BE2C (cell line): ENCODE measurements around the gene TAPBP.

Experiments used
- DNase-seq: peaks from one replicate; pipeline ENCODE4 v3.0.0-alpha.2; 2020
- H3K27me3 ChIP-seq: fragments of 250-450 bp; sonication (Bioruptor Pico); 2 replicates; pipeline ENCODE4 v1.5.1; 2020; ENCODE audit warnings: mild to moderate bottlenecking
- H3K36me3 ChIP-seq: fragments of 250-450 bp; sonication (Bioruptor Pico); 2 replicates; pipeline ENCODE4 v1.5.1; 2020; ENCODE audit warnings: mild to moderate bottlenecking
- H3K4me1 ChIP-seq: fragments of 250-450 bp; sonication (Bioruptor Pico); 2 replicates; pipeline ENCODE4 v1.5.1; 2020
- H3K4me3 ChIP-seq: 2 replicates; pipeline ENCODE4 v1.5.1; 2011; ENCODE audit warnings: low read depth, low read length
- H3K9me3 ChIP-seq: fragments of 250-450 bp; sonication (Bioruptor Pico); 2 replicates; pipeline ENCODE4 v1.5.1; 2020
- CTCF ChIP-seq: IDR thresholded peaks from 2 replicates; pipeline ENCODE4 v1.5.1; 2012; ENCODE audit warnings: mild to moderate bottlenecking, low read depth, low read length

Gene TAPBP

GRCh38 chr6:33320315-33321181 lies 6.7 kb upstream of the TAPBP start:
- no peak overlapping the region for H3K4me3 ChIP-seq
- no peak for TF ChIP-seq CTCF
- H3K27me3 ChIP-seq, result no peaks in the 10 kb centered on the region
- no peaks in the 10 kb centered on the region for H3K9me3 ChIP-seq
- H3K36me3 ChIP-seq, result peaks cover 30% of the 10 kb centered on the region
- no peaks in the 10 kb centered on the region for H3K4me1 ChIP-seq
- DNase-seq, result no peak

GRCh38 chr6:33319939-33320314 lies 6.0 kb upstream of the TAPBP start:
- Histone ChIP-seq H3K36me3 (peaks cover 30% of the 10 kb centered on the region), H3K4me1 (no peaks in the 10 kb centered on the region), H3K4me3 (no peak overlapping the region), H3K9me3 (no peaks in the 10 kb centered on the region), H3K27me3 (no peaks in the 10 kb centered on the region)
- no peak for TF ChIP-seq CTCF
- no peak for DNase-seq

- Histone ChIP-seq H3K27me3 (no peaks in the 10 kb centered on the region), H3K36me3 (peaks cover 30% of the 10 kb centered on the region), H3K4me3 (peak overlapping the region; percentile 69), H3K9me3 (no peaks in the 10 kb centered on the region), H3K4me1 (peaks cover 3% of the 10 kb centered on the region; the same call in 1 of the 2 replicates)
- no peak for DNase-seq
- TF ChIP-seq CTCF, result no peak
Observed at GRCh38 chr6:33318426-33319073, 4.7 kb upstream of the TAPBP start.

GRCh38 chr6:33317669-33318425 lies 4.0 kb upstream of the TAPBP start, which contains the start of gene ZBTB22:
Gene ZBTB22 (minus strand): TSS chr6:33317744. CDS start chr6:33316916, 828 bp downstream.
- H3K9me3 ChIP-seq, result no peaks in the 10 kb centered on the region
- DNase-seq, result peak; percentile 99
- H3K27me3 ChIP-seq, result no peaks in the 10 kb centered on the region
- no peak for TF ChIP-seq CTCF
- peaks cover 30% of the 10 kb centered on the region for H3K36me3 ChIP-seq
- H3K4me1 ChIP-seq, result peaks cover 3% of the 10 kb centered on the region; the same call in 1 of the 2 replicates
- H3K4me3 ChIP-seq, result peak within 1 kb of the TSS; percentile 69

- peaks cover 3% of the 10 kb centered on the region; the same call in 1 of the 2 replicates for H3K4me1 ChIP-seq
- no peaks in the 10 kb centered on the region for H3K27me3 ChIP-seq
- DNase-seq, result no peak
- H3K36me3 ChIP-seq, result peaks cover 30% of the 10 kb centered on the region
- peak overlapping the region; percentile 69 for H3K4me3 ChIP-seq
- TF ChIP-seq CTCF, result no peak
- no peaks in the 10 kb centered on the region for H3K9me3 ChIP-seq
Observed at GRCh38 chr6:33317419-33317668, 3.5 kb upstream of the TAPBP start.
